Measurements from ENCODE around the gene ENTPD1.
"Not testable (repeated sequence)": the region's sequence is repeated elsewhere in the genome, so short reads cannot be mapped to it uniquely, and the experiment has no call there.

The ENTPD1 gene

DNA sequence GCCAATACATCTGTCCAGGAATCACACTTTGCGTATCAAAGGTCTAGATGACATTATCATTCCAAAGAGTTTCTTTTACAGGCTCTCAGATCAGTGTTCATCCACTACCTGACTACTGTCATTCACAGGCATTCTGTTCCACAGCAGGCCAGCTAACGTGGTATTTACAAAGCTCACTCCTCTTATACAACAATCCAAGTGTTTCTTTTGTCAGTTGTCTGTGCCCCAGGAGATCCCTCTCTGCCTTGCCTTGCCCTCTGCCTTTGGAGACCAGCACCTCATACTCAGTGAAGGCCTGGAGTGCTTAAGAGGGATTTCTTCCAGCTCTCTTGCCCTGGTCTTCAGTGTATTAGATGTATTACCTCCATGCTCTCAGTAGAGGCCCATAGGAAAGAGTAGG is 117.2 kb downstream of the ENTPD1 start:
- no peak for DNase-seq

DNA sequence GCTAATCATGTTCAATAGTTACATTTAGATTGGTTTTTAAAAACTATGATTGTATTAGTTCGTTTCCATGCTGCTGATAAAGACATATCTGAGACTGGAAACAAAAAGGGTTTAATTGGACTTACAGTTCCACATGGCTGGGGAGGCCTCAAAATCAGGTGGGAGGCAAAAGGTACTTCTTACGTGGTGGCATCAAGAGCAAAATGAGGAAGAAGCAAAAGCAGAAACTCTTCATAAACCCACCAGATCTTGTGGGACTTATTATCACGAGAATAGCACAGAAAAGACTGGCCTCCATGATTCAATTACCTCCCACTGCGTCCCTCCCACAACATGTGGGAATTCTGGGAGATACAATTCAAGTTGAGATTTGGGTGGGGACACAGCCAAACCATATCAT is 117.7 kb downstream of the ENTPD1 start:
- DNase-seq, result no peak

DNA sequence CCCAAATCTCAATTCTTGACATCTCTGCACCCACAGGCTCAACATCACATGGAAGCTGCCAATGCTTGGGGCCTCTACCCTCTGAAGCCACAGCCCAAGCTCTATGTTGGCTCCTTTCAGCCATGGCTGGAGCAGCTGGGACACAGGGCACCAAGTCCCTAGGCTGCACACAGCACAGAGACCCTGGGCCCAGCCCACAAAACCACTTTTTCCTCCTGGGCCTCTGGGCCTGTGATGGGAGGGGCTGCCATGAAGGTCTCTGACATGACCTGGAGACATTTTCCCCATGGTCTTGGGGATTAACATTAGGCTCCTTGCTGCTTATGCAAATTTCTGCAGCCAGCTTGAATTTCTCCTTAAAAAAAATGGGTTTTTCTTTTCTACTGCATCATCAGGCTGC is 118.8 kb downstream of the ENTPD1 start:
- DNase-seq, result not testable (repeated sequence)

DNA sequence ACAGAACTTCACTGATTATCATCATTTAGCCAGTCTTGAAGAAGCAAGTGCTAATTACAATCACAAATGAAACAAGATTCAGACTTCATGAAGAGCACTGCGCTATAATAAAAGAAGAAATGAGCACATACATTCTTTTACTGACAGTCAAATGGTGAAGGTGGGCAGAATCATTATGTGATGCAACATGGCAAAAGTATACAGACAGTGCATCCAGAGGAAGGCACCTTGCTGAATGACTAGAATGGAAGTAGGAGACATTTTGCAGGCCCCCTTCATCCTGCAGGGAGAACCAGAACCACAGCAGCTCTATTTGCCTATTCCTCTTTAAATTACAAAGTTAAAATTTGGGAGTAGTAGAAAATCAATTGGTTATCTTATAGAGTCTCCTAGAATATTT is 120.8 kb downstream of the ENTPD1 start:
- no peak for DNase-seq

DNA sequence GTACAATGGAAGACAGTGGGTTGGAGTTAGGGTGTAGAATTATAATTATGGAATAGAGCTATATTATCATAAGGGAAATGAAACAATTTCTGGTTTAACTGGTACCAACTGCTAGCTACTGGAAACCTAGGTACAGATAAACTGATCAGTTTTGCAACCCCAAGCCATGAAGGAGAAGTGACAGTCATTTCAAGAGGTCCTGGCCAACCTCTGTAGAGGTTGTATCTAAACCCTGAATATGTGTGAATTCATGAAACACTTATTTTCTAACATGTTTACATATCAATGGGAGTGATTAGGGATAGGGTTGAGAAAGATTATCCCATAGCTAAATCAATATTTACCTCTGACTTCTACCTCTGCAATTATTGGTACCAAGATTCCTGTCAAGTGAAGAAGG is 121.9 kb downstream of the ENTPD1 start:
- DNase-seq, result no peak

DNA sequence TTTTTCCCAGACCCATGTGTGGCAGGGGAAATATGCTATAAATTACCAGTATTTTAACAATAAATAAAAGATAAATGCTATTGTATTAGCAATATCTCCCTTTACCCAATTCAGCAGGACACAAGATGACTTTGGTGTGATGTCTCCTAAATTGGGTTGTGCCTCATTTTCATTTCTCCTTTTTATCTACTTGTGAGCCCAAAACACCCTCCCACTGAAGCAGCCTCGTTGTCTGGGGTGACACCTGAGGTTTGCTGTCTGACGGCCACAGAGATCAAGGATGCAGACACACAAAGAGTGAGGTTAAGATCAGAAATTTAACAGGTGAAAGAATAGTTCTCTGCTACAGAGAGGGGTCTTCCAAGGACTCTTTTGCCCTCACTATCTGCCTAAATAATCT is 124.7 kb downstream of the ENTPD1 start:
- no peak for DNase-seq

DNA sequence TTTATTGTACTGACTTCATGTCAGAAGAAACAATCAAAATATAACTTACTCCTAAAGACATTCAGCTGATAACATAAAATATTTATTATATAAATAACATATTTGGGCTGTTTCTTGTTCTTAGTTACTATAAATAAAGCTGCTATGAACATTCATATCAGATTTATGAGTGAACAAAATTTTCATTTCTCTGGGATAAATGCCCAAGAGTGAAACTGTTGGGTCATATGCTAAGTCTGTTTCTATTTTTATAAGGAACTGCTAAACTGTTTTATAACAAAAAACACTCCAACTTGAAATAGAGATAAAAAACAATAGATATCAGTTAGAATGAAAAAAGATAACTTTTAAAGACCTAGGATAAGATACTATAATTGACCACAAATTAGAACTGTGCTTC is 125.4 kb downstream of the ENTPD1 start:
- no peak for DNase-seq

DNA sequence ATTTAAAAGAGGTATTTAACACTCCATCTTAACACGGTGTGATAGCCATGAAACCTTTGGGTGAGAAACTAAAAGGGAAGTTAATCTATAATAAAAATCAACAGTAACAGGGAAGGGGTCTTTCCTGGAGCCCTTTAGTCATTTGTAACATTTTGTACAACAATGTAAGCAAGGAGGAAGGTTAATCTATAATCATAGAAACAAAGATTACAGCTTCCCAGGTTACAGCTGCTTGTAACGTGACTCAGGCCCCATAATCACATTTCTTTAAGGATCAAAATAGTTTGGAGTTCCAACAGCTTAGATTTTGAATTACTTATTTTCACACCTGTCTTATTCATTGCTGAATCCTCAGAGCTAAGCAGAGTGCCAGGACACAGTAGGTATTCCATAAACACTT is 133.9 kb downstream of the ENTPD1 start:
- DNase-seq, result no peak

DNA sequence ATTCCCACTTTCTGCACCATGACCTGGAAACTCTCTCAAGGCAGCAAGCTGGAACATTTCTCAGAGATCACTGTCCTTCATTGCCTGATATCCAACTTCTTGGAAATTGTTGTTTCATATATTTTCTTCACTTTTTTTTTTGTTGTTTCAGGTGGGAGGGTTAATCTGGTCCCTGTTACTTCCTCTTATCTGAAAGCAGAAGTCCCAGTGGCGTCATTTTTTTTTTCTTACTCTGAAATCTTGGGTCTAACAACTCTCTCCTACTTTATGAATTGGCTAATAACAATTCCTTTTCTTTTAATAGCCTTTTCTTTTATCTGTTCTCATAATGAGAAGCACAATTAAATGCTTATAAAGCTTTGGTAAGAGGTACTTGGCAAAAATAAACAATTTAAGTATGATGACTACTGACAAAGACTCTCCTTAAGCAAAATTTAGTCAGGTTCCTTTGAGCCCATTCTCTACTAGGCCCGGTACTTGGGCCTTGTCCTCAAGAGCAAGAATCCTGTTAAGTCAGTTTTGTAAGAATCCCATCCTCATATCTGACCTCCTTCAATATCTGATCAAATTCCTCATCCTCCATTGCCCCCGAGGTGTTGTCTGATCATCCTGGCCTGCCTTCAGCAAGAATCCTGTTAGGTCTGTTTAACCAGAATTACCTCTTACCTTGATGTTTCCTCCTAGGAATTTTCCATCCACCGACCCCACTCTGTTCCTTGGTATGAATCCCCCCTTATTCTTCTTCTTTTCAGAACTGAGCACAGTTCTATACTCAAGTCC is 140.3 kb downstream of the ENTPD1 start:
- DNase-seq, result no peak

DNA sequence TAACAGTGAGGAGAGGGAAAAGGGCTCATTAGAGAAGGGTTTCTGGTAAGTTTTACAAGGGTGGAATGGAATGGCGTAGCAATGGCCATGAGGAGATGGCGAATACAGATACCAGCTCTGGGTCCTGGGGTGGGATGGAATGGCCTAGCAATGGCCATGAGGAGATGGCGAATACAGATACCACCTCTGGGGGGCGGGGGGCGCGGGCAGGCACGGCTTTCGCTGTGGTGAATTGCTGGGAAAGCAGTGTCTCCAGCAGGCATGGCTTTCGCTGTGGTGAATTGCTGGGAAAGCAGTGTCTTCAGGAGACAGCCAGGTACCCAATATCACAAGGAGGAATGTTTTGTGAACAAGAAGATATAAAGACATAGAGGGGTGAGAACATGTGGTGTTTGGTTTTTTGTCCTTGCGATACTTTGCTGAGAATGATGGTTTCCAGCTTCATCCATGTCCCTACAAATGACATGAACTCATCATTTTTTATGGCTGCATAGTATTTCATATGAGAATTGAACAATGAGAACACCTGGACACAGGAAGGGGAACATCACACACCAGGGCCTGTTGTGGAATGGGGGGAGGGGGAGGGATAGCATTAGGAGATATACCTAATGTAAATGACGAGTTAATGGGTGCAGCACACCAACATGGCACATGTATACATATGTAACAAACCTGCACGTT is 150.1 kb downstream of the ENTPD1 start:
- DNase-seq, result not testable (repeated sequence)

DNA sequence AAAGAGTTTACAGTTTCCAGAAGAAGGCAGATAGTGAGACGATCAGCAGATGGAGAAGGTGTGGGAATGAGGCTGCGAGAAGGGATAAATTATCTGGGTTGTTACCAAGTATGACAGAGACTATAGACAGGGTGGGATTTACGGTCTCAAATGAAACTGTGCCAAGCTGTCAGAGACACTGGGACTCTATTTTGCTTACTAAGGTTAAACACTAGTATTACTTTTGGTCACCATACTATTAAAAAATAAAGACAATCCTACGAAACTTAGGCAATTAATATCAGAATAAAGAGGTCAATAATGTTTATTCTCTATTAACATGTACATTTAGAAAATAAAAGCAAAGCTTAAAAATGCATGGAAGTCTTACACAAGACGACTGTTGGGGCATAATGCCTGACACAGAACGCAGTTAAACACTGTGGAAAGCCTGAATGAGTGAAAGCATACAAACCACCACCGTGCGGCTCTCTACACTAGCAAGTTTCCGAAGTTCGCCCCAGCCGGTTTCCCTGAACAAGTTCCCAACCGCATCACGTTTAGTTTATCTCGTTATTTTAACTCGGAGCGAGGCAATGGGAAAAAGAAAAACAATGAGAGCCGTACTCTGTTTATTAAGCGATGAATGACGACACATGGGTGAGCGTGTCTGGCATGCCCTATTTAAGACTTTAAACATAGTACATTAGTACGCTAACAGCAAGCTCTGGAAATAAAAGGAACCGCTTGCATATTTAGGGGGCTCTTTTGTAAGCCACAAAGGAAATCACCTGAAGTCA is 150.9 kb downstream of the ENTPD1 start:
- no peak for DNase-seq

DNA sequence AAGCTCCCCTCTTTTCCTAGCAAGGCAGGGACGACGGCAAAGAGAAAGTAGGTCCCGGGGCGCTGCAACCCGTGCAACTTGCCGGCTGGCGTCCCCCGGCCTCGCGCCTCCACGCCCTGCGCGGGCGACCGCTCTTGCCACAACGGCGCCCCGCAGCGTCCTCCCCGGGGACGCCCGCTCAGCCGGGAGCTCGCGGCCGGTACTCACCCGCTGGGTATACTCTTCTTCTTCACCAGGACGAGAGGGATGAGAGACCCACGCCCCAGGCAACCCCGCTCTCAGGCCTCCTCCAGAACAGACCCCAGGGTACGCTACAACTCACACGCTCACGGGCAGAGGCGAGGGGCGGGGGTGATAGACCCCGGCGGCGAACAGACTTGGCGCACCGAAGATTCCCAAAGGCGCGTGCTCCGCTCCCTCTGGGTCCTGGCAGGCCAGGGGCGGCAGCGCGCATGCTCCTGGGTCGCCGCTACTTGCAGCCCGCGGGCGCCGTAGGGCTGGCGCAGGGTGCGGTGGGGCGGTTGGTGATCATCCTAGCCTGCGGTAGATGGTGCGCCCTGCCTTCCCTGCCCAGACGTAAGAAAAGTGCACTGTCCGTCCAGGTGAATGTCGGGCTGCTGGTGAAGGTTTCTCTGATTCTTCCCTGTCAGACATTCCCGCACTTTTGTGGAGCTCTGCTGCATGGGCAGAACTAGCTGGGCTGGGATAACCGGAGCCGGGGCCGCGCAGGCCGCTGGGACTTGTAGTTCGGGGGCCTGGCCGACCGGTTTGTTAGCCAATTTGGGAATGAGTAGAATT is 151.7 kb downstream of the ENTPD1 start, which contains the start of gene CC2D2B:
Gene CC2D2B, plus strand, starts transcription at position 520 of the 798 bp plus-strand sequence. CDS start 3,349 bp downstream, outside the sequence.
- DNase-seq, result peak; percentile 20

DNA sequence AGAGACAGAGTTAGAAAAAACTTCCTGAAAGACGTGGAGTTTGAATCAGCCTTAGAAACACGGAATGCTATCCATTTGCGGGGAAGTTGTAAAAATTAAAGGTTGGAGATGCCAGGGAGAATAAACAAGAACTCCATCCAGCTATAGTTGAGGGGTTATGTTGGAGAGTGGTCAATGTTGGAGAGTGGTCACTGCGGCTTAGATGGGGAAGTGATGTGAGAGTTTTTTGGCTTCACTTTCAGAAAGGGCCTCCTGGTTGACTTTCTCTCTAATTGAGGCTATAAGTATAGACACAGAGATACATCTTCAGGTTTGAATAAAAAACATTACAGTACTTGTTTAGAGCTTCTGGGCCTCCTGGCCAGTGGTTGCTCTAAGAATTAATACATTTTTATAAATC is 152.5 kb downstream of the ENTPD1 start:
- no peak for DNase-seq

DNA sequence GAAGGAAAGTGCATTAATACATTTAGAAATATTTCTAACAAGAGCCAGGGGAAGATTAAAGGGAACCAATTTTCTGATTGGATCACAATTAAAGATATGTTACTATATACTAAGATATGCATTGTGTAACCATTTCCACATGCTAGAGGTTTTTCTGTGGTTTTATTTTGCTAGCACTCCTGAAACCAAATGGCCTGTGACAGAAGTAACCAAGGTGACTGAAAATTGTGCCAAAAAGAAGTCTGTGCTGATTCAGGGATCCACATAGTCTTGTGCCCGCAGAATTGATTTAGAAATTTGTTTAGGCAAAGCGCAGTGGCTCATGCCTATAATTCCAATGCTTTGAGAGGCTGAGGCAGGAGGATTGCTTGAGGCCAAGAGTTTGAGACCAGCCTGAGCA is 153.6 kb downstream of the ENTPD1 start:
- DNase-seq, result no peak

DNA sequence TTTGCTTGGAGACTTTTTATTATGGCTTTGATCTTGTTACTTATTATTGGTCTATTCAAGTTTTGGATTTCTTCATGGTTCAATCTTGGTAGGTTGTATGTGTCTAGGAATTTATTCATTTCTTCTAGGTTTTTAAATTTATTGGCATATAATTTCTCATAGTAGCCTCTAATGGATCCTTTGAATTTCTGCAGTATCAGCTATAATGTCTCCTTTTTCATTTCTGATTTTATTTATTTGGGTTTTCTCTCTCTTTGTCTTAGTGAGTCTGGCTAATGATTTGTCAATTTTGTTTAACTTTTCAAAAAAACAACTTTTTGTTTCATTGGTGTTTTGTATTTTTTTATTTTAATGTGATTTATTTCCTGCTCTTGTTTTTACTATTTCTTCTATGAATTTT is 160.1 kb downstream of the ENTPD1 start:
- DNase-seq, result not testable (repeated sequence)

All from NCI-H774 (cell line).